ENCODE measurements around the gene FLVCR1.

The FLVCR1 gene

DNA sequence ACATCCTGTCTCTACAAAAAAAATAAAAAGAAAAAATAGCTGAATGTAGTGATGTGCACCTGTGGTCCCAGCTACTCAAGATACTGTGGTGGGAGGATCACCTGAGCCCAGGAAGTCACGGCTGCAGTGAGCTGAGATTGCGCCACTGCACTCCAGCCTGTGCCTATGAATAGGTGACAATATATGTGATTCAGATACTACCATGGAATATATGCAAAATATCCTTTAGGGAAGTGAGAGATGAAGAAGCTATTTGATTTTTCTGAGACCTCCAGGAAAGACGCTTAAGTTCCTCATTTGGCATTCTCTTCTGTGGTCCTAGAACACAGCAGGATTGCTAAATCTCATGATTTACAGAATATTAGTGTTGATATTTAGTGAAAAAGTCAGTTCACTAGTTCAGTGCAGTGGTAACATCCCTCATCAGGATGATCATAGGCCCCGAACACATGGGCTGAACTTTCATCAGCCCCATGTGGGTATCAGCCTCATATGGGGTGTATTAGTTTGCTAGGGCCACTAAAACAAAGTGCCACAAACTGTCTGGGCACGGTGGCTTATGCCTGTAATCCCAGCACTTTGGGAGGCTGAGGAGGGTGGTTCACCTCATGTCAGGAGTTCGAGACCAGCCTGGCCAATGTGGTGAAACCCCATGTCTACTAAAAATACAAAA, 86.3 kb downstream of the FLVCR1 start:
- peaks cover 0 to 6% of the 10 kb centered on the region in 2 donors for H3K9me3 ChIP-seq (ENCODE audit: control insufficient read depth in 2 of 2, low read length in 2 of 2)
- no peaks in the 10 kb centered on the region for H3K4me1 ChIP-seq (ENCODE audit: control insufficient read depth, insufficient read depth, low read length)
- H3K27ac ChIP-seq (ENCODE audit: low read length) = no peak overlapping the region
- H3K9ac ChIP-seq (ENCODE audit: low read length in 2 of 2) = no peak overlapping the region
- H3K27me3 ChIP-seq (ENCODE audit: control insufficient read depth in 1 of 2, insufficient read depth in 2 of 2, low read length in 2 of 2) = no peaks in the 10 kb centered on the region
- H3K4me3 ChIP-seq (ENCODE audit: low read length in 2 of 2) = no peak overlapping the region
- H3K36me3 ChIP-seq (ENCODE audit: control insufficient read depth in 2 of 2, insufficient read depth in 2 of 2, low read length in 2 of 2) = no peaks in the 10 kb centered on the region

DNA sequence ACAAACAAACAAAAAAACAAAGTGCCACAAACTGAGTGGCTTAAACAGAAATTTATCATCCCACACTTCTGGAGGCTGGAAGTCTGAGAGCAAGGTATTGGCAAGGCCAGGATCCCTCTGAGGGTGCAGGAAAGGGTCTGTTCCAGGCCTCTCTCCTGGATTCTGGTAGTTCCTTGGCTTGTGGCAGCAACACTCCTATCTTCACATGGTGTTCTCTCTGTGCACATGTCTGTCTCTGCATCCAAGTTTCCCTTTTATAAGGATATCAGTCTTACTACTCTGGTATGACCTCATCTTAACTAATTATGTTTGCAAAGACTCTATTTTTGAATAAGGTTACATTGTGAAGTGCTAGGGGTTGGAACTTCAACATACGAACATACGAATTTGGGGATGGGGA, 87.0 kb downstream of the FLVCR1 start:
- Histone ChIP-seq H3K4me3 (ENCODE audit: low read length in 2 of 2) (no peak overlapping the region), H3K36me3 (ENCODE audit: control insufficient read depth in 2 of 2, insufficient read depth in 2 of 2, low read length in 2 of 2) (no peaks in the 10 kb centered on the region), H3K27ac (ENCODE audit: low read length) (no peak overlapping the region), H3K9ac (ENCODE audit: low read length in 2 of 2) (no peak overlapping the region), H3K27me3 (ENCODE audit: control insufficient read depth in 1 of 2, insufficient read depth in 2 of 2, low read length in 2 of 2) (peaks cover 3 to 7% of the 10 kb centered on the region in 2 donors), H3K4me1 (ENCODE audit: control insufficient read depth, insufficient read depth, low read length) (peaks cover 6% of the 10 kb centered on the region), H3K9me3 (ENCODE audit: control insufficient read depth in 2 of 2, low read length in 2 of 2) (peaks cover 0 to 6% of the 10 kb centered on the region in 2 donors)

DNA sequence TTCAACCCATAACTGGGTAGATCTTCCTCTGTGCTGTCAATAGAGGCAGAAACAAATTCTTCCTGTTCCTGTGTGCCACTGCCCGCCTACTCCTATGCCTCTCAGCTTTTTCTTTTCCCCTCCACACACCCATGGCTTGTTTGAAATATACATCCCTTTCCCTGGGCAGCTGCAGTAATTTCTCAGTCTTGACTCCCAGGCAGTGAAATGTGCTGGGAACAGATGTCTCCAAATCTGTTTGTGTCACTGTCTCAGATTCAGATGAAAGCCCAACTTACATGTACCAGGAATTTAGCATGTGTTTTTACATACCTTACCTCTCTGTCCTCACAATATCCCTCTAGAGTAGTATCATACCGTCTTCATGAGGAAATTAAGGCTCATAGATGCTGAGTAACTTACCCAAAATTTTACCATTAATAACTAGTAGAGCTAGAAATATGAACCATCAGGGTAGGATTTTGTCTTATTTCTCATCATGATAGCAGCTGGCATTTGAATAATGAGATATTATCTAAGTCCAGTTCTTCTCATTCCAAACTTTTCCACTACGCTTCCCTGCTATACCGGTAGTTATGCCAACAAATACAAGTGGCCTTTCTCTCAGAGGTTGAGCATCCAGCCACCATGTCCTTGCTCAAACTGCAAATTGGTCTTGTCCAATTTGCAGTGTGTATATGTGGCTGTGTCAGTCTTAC, 87.5 kb downstream of the FLVCR1 start:
- H3K27me3 ChIP-seq (ENCODE audit: control insufficient read depth in 1 of 2, insufficient read depth in 2 of 2, low read length in 2 of 2) = peaks cover 3 to 8% of the 10 kb centered on the region in 2 donors
- no peak overlapping the region for H3K27ac ChIP-seq (ENCODE audit: low read length)
- H3K36me3 ChIP-seq (ENCODE audit: control insufficient read depth in 2 of 2, insufficient read depth in 2 of 2, low read length in 2 of 2) = no peaks in the 10 kb centered on the region
- no peak overlapping the region for H3K4me3 ChIP-seq (ENCODE audit: low read length in 2 of 2)
- H3K9ac ChIP-seq (ENCODE audit: low read length in 2 of 2) = no peak overlapping the region
- peaks cover 0 to 3% of the 10 kb centered on the region in 2 donors for H3K9me3 ChIP-seq (ENCODE audit: control insufficient read depth in 2 of 2, low read length in 2 of 2)
- peaks cover 9% of the 10 kb centered on the region for H3K4me1 ChIP-seq (ENCODE audit: control insufficient read depth, insufficient read depth, low read length)

DNA sequence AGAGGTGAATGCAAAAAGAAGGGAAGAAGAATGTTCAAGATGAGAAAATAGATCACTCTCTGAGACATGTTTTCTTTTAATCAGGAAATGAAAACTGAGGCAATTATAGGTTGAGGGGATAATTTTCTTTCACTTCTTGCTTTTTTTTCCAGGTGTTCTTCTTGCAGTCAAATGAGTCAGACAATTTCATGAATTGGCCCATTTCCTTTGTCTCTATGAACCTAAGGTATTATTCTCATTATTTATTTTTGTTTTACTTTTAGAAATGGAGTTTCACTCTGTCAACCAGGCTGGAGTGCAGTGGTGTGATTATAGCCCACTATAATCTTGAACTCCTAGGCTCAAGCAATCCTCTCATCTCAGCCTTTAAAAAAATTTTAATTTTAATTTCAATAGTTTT, 88.8 kb downstream of the FLVCR1 start:
- Histone ChIP-seq H3K9me3 (ENCODE audit: control insufficient read depth in 2 of 2, low read length in 2 of 2) (no peaks in the 10 kb centered on the region), H3K36me3 (ENCODE audit: control insufficient read depth in 2 of 2, insufficient read depth in 2 of 2, low read length in 2 of 2) (no peaks in the 10 kb centered on the region), H3K4me3 (ENCODE audit: low read length in 2 of 2) (no peak overlapping the region), H3K27ac (ENCODE audit: low read length) (no peak overlapping the region), H3K27me3 (ENCODE audit: control insufficient read depth in 1 of 2, insufficient read depth in 2 of 2, low read length in 2 of 2) (peaks cover 6 to 17% of the 10 kb centered on the region in 2 donors), H3K4me1 (ENCODE audit: control insufficient read depth, insufficient read depth, low read length) (peaks cover 21% of the 10 kb centered on the region), H3K9ac (ENCODE audit: low read length in 2 of 2) (no peak overlapping the region)

Measured in stomach smooth muscle (tissue), 2 donors.